ENCODE results near the gene MPDU1. TPM values are rescaled to one million over a fixed set of nuclear protein-coding genes. Genes with fewer than 3 reads are reported as not detected.
A peak's percentile ranks its signal among the peaks of the same experiment; 100 is the strongest.

Gene MPDU1
- total and polyA plus RNA-seq, 4 donors = 42.3 to 99.5 (median 84.8) TPM

DNA sequence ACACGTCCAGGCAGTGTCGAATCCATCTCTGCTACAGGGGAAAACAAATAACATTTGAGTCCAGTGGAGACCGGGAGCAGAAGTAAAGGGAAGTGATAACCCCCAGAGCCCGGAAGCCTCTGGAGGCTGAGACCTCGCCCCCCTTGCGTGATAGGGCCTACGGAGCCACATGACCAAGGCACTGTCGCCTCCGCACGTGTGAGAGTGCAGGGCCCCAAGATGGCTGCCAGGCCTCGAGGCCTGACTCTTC is 11.4 kb upstream of the MPDU1 start:
- Histone ChIP-seq H3K4me3 (peak overlapping the region; percentile 37), H3K9ac (ENCODE audit: insufficient read depth in 1 of 2, low read length in 2 of 2) (peak overlapping the region; percentile 48 to 74), H3K27ac (ENCODE audit: low read depth in 1 of 2, low read length in 1 of 2) (peak overlapping the region; percentile 95 to 97), H3K4me1 (ENCODE audit: control insufficient read depth in 5 of 5, insufficient read depth in 5 of 5, low read length in 5 of 5) (peaks cover 4 to 25% (median 8%) of the 10 kb centered on the region in 5 donors), H3K36me3 (ENCODE audit: control insufficient read depth in 4 of 4, insufficient read depth in 4 of 4, low read length in 4 of 4) (peaks cover 30 to 58% (median 47%) of the 10 kb centered on the region in 4 donors), H3K9me3 (ENCODE audit: control insufficient read depth in 4 of 4, insufficient read depth in 3 of 4, low read length in 3 of 4) (peaks cover 0 to 2% (median 0%) of the 10 kb centered on the region in 4 donors), H3K27me3 (ENCODE audit: control insufficient read depth in 3 of 3, insufficient read depth in 3 of 3, low read length in 2 of 3) (no peaks in the 10 kb centered on the region)
- TF ChIP-seq, protein P1, sequence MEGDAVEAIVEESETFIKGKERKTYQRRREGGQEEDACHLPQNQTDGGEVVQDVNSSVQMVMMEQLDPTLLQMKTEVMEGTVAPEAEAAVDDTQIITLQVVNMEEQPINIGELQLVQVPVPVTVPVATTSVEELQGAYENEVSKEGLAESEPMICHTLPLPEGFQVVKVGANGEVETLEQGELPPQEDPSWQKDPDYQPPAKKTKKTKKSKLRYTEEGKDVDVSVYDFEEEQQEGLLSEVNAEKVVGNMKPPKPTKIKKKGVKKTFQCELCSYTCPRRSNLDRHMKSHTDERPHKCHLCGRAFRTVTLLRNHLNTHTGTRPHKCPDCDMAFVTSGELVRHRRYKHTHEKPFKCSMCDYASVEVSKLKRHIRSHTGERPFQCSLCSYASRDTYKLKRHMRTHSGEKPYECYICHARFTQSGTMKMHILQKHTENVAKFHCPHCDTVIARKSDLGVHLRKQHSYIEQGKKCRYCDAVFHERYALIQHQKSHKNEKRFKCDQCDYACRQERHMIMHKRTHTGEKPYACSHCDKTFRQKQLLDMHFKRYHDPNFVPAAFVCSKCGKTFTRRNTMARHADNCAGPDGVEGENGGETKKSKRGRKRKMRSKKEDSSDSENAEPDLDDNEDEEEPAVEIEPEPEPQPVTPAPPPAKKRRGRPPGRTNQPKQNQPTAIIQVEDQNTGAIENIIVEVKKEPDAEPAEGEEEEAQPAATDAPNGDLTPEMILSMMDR (IDR thresholded peaks at IDR 0.05; ENCODE audit: control extremely low read depth, extremely low read depth) = no peak
- DNase-seq = no peak
- WGBS, 2 donors = 1 to 2% methylated on average over 11 of the region's 11 CpGs
- ATAC-seq (ENCODE audit: insufficient read depth, low FRiP score) = no peak

GRCh38 chr17:7572588-7573323 is 10.9 kb upstream of the MPDU1 start:
- H3K4me1 ChIP-seq (ENCODE audit: control insufficient read depth in 5 of 5, insufficient read depth in 5 of 5, low read length in 5 of 5) = peaks cover 4 to 25% (median 8%) of the 10 kb centered on the region in 5 donors
- H3K27ac ChIP-seq (ENCODE audit: low read depth in 1 of 2, low read length in 1 of 2) = peak overlapping the region; percentile 91 to 100
- peaks cover 31 to 59% (median 50%) of the 10 kb centered on the region in 4 donors for H3K36me3 ChIP-seq (ENCODE audit: control insufficient read depth in 4 of 4, insufficient read depth in 4 of 4, low read length in 4 of 4)
- peak overlapping the region; percentile 67 to 95 for H3K9ac ChIP-seq (ENCODE audit: insufficient read depth in 1 of 2, low read length in 2 of 2)
- TF ChIP-seq, protein P1 (IDR thresholded peaks at IDR 0.05; ENCODE audit: control extremely low read depth, extremely low read depth) = no peak
- peak overlapping the region; percentile 100 for H3K4me3 ChIP-seq
- WGBS, 2 donors = 1% methylated on average over 73 of the region's 73 CpGs
- DNase-seq = peak; percentile 99 to 100 (median 100)
- H3K27me3 ChIP-seq (ENCODE audit: control insufficient read depth in 3 of 3, insufficient read depth in 3 of 3, low read length in 2 of 3) = no peaks in the 10 kb centered on the region
- peak; percentile 91 for ATAC-seq (ENCODE audit: insufficient read depth, low FRiP score)
- H3K9me3 ChIP-seq (ENCODE audit: control insufficient read depth in 4 of 4, insufficient read depth in 3 of 4, low read length in 3 of 4) = peaks cover 0 to 2% (median 0%) of the 10 kb centered on the region in 4 donors

DNA sequence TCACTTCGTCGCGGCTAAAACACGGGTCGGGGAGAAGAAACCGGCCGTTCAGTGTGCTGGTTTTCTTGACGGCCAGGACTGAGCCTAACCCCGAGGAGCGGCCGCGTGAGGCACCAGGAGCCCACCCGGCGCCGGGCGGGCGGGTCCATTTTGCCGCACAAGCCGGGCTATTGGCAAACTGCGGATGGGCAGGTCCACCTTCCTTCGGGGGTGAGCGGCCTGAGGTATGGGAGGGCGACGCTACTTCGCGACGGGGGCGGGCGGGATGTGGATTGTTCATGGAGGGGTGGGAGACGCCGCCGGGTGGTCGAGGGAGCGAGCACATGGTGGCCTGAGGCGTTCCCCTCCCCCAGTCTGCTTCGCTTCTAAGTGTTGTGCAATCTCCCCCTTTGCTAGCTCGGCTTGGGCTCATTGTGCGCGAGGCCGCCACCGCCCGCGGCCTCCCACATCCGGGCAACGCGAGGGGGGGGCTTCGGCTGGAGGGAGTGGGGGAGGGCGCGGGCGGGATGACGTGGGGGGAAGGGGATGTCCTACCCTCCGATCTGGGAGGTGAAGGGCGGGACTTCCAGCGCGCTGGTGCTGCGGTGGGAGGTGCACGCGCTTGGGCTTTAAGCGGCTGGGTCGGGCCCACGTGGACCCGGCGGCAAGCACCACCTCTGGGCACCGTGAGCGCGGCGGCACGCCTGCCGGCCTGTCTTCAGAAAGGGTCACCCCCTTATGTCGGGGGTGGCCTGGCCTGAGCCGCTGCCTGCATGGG is 10.2 kb upstream of the MPDU1 start:
- Histone ChIP-seq H3K4me3 (peak overlapping the region; percentile 100), H3K27ac (ENCODE audit: low read depth in 1 of 2, low read length in 1 of 2) (peak overlapping the region; percentile 91 to 100), H3K9me3 (ENCODE audit: control insufficient read depth in 4 of 4, insufficient read depth in 3 of 4, low read length in 3 of 4) (peaks cover 0 to 2% (median 0%) of the 10 kb centered on the region in 4 donors), H3K27me3 (ENCODE audit: control insufficient read depth in 3 of 3, insufficient read depth in 3 of 3, low read length in 2 of 3) (no peaks in the 10 kb centered on the region), H3K36me3 (ENCODE audit: control insufficient read depth in 4 of 4, insufficient read depth in 4 of 4, low read length in 4 of 4) (peaks cover 36 to 64% (median 53%) of the 10 kb centered on the region in 4 donors), H3K9ac (ENCODE audit: insufficient read depth in 1 of 2, low read length in 2 of 2) (peak overlapping the region; percentile 77 to 95), H3K4me1 (ENCODE audit: control insufficient read depth in 5 of 5, insufficient read depth in 5 of 5, low read length in 5 of 5) (peaks cover 4 to 25% (median 8%) of the 10 kb centered on the region in 5 donors)
- ATAC-seq (ENCODE audit: insufficient read depth, low FRiP score) = peak; percentile 60
- TF ChIP-seq, protein P1 (IDR thresholded peaks at IDR 0.05; ENCODE audit: control extremely low read depth, extremely low read depth) = no peak
- DNase-seq = peak; percentile 95 to 98 (median 95)
- WGBS, 2 donors = 0 to 1% methylated on average over 54 to 71 of the region's 71 CpGs

All from lung (tissue), 12 donors.